ENCODE measurements around the gene INPP4B.

Gene INPP4B

DNA sequence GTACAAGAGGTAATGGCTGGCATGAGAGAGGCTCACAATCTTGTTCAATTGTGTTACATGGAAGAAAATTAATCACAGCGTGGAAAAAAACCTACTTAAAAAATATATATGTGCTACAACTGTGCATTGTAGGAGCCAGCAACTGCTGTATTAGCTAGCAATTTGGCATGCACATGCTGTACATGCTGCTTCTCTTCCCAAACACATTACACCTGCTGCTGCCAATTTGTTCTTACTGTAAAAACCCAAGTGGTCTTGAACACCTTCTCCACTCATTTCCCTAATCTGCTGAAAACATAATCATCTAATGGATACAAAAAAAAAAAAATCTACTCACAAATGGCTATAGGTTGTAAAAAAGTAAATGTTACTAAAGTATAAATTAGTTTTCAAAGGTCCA, 264.2 kb downstream of the INPP4B start:
- in situ Hi-C loops (cut with MboI; ENCODE audit: low sequenced_read_pairs, unreplicated experiment): no loop called here
- DNase-seq (ENCODE audit: low spot score): no peak
- TF ChIP-seq, protein P1, sequence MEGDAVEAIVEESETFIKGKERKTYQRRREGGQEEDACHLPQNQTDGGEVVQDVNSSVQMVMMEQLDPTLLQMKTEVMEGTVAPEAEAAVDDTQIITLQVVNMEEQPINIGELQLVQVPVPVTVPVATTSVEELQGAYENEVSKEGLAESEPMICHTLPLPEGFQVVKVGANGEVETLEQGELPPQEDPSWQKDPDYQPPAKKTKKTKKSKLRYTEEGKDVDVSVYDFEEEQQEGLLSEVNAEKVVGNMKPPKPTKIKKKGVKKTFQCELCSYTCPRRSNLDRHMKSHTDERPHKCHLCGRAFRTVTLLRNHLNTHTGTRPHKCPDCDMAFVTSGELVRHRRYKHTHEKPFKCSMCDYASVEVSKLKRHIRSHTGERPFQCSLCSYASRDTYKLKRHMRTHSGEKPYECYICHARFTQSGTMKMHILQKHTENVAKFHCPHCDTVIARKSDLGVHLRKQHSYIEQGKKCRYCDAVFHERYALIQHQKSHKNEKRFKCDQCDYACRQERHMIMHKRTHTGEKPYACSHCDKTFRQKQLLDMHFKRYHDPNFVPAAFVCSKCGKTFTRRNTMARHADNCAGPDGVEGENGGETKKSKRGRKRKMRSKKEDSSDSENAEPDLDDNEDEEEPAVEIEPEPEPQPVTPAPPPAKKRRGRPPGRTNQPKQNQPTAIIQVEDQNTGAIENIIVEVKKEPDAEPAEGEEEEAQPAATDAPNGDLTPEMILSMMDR (IDR thresholded peaks at IDR 0.05; ENCODE audit: borderline replicate concordance, control extremely low read depth, extremely low read depth, insufficient read depth, missing control alignments): no peak

- in situ Hi-C loops (cut with MboI; ENCODE audit: low sequenced_read_pairs, unreplicated experiment): no loop called here
- TF ChIP-seq, protein P1 (IDR thresholded peaks at IDR 0.05; ENCODE audit: borderline replicate concordance, control extremely low read depth, extremely low read depth, insufficient read depth, missing control alignments): no peak
- DNase-seq (ENCODE audit: low spot score): no peak
These were observed 266.7 kb downstream of the INPP4B start for GRCh38 chr4:142579443-142579842.

DNA sequence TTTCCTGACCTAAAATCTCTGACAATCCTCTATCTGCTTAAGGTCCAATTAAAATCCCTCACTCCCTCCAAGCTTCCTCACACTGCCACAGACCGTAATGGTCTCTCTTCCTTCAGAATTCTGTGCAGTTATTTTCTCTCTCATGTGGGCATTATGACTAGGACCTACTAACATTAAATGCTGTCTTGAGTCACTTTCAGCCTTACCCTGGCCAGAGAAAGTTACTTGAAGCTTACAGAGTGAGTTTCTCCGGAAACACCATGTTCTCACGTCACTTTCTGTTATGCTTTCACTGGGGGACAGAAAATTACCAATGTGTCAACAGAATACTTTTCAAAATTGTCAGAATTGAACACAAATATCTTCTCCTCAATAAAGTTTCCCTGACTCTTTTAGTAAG, 271.8 kb downstream of the INPP4B start:
- TF ChIP-seq, protein P1 (IDR thresholded peaks at IDR 0.05; ENCODE audit: borderline replicate concordance, control extremely low read depth, extremely low read depth, insufficient read depth, missing control alignments): no peak
- in situ Hi-C loops (cut with MboI; ENCODE audit: low sequenced_read_pairs, unreplicated experiment): no loop called here

DNA sequence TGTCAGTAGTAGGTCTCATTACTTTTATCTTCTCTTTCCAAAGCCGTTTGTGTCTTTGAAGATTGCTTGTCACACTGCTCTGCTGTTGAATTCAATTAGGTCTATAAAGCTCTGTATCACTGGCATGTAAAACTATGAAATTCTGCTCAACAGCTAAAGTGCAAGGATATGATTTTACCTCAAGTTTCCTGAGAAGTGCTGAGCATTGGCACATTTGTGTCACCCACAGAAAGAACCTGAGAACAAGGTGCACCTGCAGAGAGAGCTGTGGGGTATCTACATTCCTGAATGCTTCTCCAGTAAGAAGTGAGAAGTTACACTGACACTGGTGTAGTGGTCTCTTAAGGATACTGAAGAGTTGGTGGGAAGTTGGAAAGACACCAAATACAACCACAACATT, 274.0 kb downstream of the INPP4B start:
- no peak for DNase-seq (ENCODE audit: low spot score)
- TF ChIP-seq, protein P1 (IDR thresholded peaks at IDR 0.05; ENCODE audit: borderline replicate concordance, control extremely low read depth, extremely low read depth, insufficient read depth, missing control alignments): no peak
- in situ Hi-C loops (cut with MboI; ENCODE audit: low sequenced_read_pairs, unreplicated experiment): no loop called here

More for the DNA sequence above, 271.8 kb downstream of the INPP4B start:
- DNase-seq (ENCODE audit: low spot score): no peak

DNA sequence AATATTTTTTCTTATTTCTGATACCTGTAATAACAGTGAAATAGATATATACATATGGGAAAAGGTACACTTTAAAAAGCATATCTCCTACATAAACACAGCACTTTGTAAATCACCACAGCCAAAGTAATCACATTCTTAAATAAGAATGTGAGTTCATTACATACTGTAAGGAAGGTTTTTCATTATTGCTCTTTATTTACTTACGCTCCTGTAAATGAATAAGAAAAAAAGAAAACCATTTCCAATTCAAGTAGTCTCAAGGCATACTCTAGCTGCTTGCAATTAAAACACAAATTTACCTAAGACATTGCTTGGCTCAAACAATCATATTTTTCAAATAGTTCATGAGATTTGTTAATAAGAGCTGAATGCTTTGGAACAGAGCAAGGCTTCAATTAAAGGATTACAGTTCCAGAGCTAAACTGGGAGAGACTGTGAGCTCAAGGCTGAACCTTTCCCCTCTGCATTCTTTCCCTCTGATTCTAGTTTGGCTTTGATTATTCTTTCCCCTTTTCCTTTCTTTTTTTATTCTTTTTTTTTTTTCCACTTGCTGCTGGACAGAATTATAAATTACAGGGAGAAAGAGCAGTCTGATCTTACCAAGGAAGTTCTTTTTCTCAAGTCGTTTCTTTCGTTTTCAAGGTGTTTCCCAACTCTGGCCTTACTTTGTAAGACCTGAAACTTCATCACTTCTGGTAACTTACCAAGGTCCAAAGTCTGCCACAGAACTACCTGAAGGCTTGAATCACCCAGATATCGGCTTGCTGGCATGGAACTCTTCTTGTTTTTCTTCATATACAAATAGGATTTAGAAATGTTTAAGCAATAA, 278.3 kb downstream of the INPP4B start:
- TF ChIP-seq, protein P1 (IDR thresholded peaks at IDR 0.05; ENCODE audit: borderline replicate concordance, control extremely low read depth, extremely low read depth, insufficient read depth, missing control alignments): no peak
- in situ Hi-C loops (cut with MboI; ENCODE audit: low sequenced_read_pairs, unreplicated experiment): no loop called here
- no peak for DNase-seq (ENCODE audit: low spot score)

DNA sequence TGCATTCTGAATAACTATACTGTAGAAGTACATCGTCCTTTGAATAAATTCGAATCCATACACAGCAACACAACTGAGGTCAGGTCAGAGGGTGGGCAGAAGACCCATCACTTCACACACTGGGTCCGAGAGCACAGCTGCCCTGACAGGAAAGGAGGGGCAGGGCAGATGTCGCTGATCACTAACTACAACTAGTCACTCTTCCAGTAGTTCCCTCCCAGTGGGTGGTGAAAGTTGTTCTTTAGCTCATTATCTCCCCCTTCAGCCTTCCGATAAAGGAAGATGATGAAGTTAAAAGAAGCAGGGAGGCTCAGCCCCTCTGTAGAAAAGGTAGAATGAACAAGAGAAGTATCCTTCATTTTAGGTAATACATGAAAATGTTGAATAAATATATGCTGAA, 278.9 kb downstream of the INPP4B start:
- in situ Hi-C loops (cut with MboI; ENCODE audit: low sequenced_read_pairs, unreplicated experiment): no loop called here
- TF ChIP-seq, protein P1 (IDR thresholded peaks at IDR 0.05; ENCODE audit: borderline replicate concordance, control extremely low read depth, extremely low read depth, insufficient read depth, missing control alignments): no peak
- DNase-seq (ENCODE audit: low spot score): no peak
